ENCODE measurements around the gene GHRL.
A peak's percentile ranks its signal among the peaks of the same experiment; 100 is the strongest.
"Not testable (repeated sequence)": the region's sequence is repeated elsewhere in the genome, so short reads cannot be mapped to it uniquely, and the experiment has no call there.

GHRL gene

DNA sequence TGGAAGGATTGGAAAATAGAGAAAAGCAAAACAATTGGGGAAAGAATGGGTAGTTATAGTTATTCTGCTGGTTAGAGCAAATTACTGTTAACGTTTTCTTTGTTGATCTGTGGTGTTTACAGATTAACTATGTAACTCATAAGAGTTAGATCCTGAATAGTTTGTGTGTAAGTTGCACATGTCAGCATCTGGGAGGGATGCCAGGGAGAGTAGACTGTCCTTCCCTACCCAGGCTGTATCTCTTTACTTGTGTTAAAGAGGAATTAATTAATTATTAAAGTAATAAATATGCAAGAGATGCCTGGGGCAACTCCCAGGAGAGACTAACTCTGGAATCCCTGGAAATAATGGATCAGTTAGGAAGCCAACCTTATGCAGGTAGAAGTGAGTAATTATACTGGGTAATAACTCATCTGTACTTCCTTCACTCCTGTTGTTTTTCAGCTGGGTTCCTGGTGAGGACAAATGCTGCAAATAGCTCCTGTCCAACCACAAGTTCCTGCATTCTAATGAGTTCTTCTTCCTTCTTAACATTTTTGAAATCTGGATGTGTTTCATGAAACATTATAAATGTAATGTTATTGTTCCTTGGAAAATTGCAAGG, 18.9 kb downstream of the GHRL start:
- DNase-seq (ENCODE audit: low spot score) = peak; percentile 87

DNA sequence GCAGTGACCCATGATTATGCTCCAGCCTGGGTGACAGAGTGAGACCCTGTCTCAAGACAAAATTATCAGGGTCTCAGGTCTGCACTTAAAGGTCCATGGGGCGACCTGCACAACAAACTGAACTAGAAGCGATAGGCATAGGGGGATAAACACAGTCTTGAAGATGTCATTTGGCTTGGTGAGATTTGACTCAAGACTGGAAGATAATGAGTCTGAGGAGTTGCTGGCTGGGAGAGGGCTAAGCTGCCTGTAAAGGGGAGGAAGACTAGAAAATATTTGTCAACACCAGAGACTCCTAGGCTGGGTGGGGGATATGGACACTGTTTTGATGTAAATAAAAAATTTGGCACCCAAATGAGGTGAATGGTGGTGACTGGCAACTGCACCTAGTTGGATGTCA, 19.8 kb downstream of the GHRL start:
- no peak for DNase-seq (ENCODE audit: low spot score)

DNA sequence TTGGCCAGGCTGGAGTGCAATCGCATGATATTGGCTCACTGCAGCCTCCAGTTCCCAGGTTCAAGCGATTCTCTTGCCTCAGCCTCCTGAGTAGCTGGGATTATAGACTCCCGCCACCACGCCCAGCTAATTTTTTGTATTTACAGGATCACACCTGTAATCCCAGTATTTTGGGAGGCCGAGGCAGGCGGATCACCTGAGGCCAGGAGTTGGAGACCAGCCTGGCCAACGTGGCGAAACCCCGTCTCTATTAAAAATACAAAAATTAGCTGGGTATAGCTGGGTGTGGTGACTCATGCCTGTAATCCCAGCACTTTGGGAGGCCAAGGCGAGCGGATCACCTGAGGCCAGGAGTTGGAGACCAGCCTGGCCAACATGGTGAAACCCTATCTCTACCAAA, 20.3 kb downstream of the GHRL start:
- not testable (repeated sequence) for DNase-seq (ENCODE audit: low spot score)

DNA sequence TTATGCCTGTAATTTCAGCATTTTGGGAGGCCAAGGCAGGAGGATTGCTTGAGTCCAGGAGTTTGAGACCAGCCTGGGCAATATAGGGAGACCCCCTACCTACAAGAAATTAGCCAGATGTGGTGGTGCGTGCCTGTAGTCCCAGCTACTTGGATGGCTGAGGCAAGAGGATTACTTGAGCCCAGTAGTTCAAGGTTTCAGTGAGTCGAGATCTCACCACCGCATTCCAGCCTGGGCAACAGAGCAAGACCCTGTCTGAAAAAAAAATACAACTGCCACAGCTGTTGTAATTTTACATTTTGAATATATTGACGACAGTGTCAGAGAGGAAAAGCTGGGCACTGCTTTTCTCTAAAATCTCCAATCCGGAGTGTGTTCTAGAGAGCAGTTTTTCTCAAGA, 23.3 kb downstream of the GHRL start:
- no peak for DNase-seq (ENCODE audit: low spot score)

DNA sequence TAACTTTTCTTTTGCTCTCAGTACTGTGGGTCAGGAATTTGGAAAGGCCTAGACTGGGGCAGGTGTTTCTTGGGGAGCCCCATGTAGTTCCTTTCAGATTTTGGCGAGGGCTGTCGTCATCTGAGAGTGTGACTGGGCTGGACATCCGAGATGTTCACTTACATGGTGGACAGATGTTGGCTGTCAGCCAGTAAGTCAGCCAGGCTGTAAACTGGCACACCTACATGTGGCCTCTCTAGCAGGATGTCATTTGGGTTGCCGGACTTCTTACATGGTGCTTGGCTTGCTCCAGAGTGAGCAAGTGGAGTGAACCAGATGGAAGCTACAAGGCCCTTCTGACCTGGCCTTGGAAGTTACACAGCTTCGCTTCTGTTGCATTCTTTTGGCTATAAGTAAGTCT, 23.8 kb downstream of the GHRL start:
- DNase-seq (ENCODE audit: low spot score) = no peak

DNA sequence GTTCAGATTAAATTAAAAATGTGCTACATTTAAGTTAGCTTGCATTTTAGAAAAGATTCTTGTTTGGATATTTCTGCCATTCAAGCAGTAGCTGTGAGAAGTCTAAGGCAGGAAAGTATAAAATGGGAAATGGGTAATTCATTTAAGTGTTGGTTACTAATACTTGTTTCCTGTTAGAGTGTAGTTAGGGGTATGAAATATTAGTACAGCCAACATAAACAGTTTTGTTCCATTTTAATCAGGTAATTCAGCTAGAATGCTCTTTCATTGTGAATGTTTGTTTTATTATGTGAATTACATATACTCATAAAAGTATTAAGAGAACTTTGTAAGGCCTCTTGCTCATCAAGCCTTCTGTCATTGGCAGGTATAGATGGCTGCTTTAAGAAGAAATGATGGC, 24.6 kb downstream of the GHRL start:
- DNase-seq (ENCODE audit: low spot score) = no peak

DNA sequence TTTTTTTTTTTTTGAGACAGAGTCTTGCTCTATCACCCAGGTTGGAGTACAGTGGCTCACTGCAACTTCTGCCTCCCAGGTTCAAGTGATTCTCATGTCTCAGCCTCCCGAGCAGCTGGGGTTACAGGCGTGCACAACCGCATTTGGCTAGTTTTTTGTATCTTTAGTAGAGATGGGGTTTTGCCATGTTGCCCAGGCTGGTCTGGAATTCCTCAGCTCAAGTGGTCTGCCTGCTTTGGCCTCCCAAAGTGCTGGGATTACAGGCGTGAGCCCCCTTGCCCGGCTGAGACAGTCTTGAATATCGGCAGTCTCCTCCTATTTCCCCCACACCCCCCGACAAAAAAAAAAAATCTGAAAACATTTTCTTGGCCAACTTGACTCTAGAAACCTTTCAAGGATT, 25.8 kb downstream of the GHRL start:
- not testable (repeated sequence) for DNase-seq (ENCODE audit: low spot score)

DNA sequence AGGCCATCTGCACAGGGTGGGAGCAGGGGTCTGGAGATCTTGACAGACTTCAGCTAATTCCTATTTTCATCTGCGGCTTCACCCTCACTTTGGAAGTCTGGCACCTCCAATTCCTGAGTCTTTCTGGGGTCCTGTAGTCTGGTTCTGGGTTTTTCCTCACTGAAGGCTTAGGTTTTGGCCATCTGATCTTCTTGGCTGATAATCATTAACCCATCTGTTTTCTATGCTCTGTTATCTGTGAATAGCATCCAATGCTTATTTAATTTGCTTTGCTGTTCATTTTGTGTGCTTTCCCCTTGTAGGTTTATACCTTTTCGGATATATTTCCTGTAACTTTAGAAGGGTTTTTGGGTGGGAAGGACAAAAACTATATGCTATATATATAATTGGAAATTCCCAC, 26.9 kb downstream of the GHRL start:
- no peak for DNase-seq (ENCODE audit: low spot score)

DNA sequence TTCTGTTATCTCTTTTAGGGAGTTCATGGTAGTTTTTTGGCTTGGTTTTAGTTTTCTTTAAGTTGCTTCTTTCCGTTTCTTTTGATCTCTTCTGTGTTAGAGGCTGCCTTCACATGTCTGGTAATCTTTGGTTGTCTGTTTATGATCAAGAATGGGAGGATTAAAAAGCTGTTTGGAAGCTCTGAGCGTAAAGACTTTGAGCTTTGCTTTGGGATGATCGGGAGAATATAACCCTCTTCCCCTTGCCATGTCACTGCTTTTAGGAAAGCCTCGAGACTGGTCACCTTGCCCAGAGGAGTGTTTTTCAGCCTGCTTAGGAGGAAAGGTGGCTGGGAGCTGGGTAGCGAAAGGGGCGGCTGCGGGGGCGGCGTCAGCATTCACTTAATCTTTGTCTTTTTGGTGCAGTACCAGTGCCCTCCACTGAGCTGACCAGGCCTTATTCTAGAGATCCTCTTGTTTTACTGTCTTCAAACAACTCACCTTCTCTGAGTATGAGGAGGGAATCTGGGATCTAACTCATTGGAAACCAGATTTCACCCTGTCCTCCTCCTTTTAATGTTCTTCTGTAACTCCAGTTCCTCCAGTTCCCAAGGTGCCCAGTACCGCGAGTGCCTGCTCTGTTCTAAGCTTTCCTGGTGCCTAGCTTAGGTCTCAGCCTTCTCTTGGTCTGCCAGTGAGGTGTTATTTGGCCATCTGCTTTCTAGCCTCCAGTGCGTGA, 28.9 kb downstream of the GHRL start:
- peak; percentile 46 for DNase-seq (ENCODE audit: low spot score)

DNA sequence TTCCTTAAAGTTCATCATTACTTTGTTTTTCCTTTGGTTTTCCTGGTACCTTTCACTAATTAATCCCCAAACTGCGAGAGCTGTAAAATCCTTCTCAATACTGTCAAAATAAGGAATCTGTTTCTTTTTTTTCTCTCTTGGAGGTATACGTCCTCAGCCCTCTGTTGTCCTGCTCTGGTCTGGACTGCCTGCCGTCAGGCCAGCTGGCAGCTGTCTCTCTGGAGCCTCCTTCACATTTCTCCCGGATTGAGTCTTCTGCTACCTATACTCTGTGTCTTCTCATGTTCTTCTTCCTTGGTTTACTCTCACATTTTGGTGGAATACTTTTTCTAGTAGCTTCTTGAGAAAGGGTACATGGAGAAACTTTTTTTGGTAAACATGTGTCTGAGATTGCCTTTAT, 30.7 kb downstream of the GHRL start:
- DNase-seq (ENCODE audit: low spot score) = no peak

DNA sequence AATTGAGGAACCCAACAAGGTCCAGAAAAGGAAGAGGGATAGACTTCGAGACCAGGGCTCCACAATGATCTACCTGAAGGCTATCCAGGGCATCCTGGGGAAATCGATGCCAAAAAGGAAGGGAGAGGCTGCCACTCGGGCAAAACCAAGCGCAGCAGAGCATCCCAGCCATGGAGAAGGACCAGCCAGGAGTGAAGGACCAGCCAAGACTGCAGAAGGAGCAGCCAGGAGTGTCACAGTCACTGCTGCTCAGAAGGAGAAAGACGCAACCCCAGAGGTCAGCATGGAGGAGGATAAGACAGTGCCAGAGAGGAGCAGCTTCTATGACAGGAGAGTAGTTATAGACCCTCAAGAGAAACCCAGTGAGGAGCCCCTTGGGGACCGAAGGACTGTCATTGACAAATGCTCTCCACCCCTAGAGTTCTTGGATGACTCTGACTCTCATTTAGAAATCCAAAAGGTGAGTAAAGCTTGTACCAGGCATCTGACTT, 32.5 kb downstream of the GHRL start:
- no peak for DNase-seq (ENCODE audit: low spot score)

DNA sequence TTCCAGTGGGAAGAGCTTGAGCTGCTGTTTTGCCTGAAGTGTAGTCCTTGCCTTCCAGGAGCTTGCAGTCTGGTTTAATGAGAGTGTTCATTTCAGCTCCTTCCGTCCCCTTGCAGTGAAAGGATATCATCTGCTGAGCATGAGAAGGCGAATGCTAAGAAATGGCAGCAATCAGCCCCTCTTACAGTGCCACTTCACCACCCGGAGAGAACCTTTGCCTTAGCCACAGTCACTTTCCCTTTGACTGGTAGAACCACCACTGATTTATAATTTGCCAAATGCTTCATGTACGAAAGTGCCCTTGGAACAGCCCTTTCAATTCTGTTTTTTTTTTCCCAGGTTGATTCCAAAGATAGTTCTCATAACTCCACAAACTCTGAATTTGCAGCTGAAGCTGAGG, 32.9 kb downstream of the GHRL start:
- no peak for DNase-seq (ENCODE audit: low spot score)

DNA sequence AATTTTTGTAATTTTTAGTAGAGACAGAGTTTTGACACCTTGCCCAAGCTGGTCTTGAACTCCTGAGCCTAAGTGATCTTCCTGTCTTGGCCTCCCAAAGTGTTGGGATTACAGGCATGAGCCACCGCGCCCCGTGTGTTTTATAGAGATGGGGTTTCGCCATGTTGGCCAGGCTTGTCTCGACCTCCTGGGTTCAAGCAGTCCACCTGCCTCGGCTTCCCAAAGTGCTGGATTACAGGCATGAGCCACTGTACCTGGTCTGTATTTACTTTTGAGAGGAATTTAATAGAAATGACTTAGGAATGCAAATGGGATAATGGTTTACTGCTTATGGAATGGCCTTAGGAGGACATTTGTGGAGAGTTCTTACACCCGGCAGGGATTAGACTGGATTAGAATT, 33.7 kb downstream of the GHRL start:
- no peak for DNase-seq (ENCODE audit: low spot score)

DNA sequence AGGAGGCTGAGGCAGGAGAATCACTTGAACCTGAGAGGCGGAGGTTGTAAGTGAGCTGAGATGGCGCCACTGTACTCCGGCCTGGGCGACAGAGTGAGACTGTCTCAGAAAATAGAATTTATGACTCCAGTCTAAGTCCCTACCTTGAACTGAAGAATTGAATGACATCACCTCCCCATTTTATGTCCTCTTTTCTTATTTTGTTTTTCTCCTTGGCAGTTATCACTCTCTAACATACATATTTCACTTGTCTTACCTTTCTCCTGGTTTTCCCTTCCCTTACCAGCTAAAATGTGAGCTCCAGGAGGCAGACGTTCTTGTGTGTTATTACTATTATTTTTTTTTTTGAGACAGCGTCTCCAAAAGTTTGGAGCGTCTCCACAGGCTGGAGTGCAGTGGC, 36.9 kb downstream of the GHRL start:
- DNase-seq (ENCODE audit: low spot score) = no peak

DNA sequence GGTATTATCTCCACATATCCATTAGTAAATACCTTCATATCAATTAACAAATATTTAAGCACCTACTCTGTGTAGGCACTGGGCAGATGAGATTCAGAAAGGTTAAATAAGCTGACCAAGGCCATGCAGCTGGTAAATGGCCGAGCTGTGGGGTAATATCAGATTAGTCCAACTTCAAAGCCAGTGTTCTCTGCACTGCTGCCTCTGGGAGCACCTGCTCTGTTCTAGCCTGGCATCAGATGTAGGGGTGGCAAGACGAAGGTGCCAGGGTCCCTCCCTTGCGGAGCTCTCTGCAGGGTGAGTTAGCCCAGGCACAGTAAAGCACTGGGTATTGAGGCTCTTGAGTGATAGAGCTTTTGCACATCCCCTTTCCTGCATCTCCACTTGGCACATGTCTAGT, 39.0 kb downstream of the GHRL start:
- no peak for DNase-seq (ENCODE audit: low spot score)

DNA sequence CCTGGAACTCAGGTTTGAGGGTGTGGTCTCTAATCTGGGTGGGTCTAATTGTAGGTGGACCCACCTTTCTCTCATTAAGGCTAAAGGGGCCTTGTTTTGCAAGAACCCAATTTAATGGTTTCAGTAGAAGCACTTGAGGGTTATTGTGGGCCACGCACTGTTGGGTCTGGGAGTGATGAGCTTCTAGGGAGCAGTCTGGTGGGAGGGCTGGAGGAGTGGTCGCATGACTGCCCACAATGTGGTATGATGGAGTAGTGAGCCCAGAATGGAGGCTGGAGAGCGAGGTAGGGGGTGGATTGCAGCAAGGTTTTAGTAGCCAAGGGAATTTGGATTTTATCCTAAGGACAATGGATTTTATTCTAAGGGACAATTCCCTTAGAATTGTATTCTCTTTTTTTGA, 41.7 kb downstream of the GHRL start:
- no peak for DNase-seq (ENCODE audit: low spot score)

DNA sequence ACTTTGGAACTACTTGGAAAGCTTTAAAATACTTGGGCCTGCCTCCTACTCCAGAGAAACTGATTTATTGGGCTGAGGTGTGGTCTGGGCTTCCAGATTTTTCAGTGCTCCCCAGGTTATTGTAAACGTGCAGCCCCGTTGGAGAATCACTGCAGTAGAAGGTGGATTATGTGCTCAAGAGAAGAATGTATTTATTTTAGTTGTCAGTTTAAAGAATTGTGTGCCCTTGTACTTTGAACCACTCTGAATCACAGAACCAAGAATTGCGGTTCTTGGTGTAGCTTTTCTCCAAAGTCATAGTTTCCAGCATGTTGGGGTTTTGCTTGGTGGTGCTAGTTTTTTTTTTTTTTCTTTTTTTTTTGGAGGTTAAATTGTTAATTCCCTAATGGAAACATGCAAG, 42.9 kb downstream of the GHRL start:
- no peak for DNase-seq (ENCODE audit: low spot score)

DNA sequence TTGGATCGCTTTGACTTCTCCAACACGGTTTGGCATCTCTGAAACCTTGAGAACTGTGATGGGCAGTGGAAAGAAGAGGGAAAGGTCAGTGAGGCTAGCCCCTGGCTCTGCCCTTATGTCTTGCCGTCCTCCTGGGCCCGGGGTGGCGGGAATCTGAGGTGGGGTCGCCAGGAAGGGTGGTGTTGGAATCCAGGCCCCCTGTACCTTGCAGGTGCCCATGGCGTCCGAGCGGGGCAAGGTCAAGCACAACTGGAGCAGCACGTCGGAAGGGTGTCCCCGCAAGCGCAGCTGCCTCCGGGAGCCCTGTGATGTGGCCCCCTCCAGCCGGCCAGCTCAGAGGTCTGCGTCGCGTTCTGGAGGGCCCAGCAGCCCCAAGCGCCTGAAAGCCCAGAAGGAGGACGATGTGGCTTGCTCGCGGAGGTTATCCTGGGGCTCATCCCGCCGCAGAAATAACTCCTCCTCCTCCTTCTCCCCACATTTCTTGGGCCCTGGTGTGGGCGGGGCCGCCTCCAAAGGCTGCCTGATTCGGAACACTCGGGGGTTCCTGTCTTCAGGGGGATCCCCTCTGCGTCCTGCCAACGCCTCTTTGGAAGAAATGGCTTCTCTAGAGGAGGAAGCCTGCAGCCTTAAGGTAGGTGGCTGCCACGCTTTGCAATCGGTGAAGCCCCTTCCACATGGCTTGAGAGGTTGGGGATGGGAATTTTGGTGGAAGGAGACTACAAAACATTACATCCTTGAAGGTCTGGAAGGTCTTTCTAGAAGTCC, 43.6 kb downstream of the GHRL start:
- DNase-seq (ENCODE audit: low spot score) = peak; percentile 25

DNA sequence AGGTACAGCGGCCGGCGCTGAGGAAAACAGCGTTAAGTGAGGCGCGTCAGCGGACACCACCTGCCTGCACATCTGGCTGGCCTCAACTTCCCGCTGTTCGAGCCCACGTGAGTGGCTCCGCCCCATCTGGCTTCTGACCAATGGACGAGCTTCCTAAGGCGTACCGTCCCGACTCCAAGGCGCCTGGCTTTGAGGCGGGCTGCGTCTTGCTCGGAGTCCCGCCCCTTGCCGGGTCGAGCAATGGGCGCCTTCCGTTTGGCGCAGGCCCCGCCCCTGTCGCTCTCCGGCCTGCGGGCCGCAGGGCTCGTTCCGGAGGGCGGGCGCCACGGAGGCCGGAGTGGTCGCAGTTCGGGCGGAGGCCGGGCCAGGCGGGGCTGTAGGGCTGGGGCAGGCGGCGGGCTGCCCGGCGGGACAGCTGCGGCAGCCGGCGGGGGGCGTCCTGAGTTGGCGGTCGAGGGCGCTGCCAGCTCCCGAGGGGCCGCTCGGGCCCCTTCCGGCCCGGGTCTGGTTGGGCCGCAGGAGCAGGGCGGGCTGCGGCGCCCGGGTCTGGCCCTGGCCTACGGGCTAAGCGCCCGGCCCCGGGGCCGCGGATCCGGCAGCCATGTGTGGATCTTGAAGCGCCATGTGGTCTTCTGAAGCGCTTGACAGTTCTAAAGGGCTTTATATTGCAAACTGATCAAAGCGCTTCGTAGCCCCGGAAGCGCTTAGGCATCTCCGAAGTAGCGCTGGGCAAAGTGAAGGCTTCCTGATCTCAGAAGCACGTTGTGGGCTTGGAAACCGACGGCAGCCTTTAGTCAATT, 44.4 kb downstream of the GHRL start, which contains the start of gene TATDN2:
TSS of gene TATDN2 (plus strand) at position 276 of the 800 bp plus-strand sequence. CDS start 742 bp downstream, outside the sequence.
- DNase-seq (ENCODE audit: low spot score) = peak; percentile 99

DNA sequence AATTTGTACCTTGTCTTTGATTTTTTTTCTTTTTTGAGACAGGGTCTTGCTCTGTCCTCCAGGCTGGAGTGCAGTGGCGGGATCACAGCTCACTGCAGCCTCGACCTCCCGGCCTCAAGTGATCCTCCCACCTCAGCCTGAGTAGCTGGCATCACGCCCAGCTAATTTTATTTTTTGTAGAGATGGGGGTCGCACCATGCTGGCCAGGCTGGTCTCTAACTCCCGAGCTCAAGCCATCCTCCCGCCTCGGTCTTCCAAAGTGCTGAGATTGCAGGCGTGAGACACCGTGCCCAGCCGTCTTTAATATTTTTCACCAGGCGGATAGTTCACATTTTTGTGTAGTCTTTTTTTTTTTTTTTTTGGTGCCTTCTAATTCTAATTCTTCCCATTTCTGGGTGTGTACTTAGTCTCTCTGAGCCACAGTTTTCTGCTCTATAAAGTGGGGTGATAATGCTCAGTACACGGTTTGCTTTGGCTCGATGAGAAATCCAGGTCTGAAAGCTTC, 45.0 kb downstream of the GHRL start:
- no peak for DNase-seq (ENCODE audit: low spot score)

DNA sequence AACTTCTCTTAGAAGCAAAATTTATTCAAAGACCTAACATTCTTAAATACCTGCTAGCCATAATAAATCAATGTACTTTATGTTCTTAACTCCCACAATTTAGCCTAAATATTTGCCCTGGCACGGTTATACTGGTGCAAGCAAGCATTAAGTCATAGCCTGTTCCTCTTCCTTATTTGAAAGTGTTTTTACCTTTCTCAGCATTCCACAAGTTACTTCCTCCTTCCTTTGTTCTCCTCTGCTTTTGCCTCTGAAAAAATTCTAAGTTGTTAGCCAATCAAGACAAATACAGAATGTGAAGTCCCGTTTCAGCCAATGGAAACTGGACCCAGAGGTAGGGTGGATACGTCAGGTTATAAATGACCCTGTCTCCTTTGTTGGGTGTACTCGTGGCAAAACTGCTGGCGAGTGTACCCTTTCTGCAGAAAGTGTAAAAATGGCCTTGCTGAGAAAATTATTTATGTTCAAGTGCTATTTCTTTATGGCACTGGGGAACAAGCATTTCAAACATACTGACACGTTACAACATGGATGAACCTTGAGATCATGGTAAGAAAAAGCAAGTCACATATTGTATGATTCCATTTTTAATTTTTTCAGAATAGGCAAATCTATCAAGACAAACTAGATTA, 47.5 kb downstream of the GHRL start:
- DNase-seq (ENCODE audit: low spot score) = no peak

DNA sequence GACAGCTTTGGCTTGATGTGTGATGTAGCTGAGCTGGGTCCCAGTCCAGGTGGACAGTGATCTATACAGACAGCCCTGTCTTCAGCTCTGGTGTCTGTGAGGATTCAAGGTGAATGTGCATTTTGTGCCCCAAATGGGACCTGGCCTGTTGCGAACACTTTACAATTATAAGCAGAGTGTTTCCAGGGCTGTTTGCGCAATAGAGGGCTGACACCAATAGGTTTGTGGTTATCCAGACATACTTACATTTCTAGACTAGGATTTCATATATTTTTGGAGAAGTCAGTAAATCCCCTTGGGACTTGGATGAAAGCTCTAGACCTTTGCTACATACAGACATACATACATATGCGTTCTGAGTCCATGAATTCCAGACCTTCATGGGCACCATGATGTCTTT, 48.7 kb downstream of the GHRL start:
- no peak for DNase-seq (ENCODE audit: low spot score)

All from kidney tubule cell (primary cell).